GM10248 (cell line): ENCODE measurements around the gene SCFD2.
"Not testable (repeated sequence)": the region's sequence is repeated elsewhere in the genome, so short reads cannot be mapped to it uniquely, and the experiment has no call there.

Source experiments
- CTCF ChIA-PET: fragments of 300-600 bp; sonication (Branson Sonifier 250); formaldehyde crosslinking; extraction: SDS; loops from one replicate; lab custom pipeline; 2021; ENCODE audit warnings: antibody characterized with exemption; lab: Yijun Ruan, JAX
- POLR2A ChIA-PET: fragments of 350-650 bp; sonication (Branson Sonifier 250); formaldehyde crosslinking; extraction: SDS; loops from one replicate; lab custom pipeline; 2020; ENCODE audit warnings: antibody characterized with exemption; lab: Yijun Ruan, JAX
- DNase-seq: peaks from one replicate; pipeline ENCODE4 v3.0.0; 2012; ENCODE audit errors: extremely low spot score
- CTCF ChIP-seq: IDR thresholded peaks from 2 replicates; pipeline ENCODE4 v1.5.1; 2012; ENCODE audit warnings: mild to moderate bottlenecking, low read depth; ENCODE audit errors: extremely low read depth, missing control alignments, control extremely low read depth

SCFD2 gene

DNA sequence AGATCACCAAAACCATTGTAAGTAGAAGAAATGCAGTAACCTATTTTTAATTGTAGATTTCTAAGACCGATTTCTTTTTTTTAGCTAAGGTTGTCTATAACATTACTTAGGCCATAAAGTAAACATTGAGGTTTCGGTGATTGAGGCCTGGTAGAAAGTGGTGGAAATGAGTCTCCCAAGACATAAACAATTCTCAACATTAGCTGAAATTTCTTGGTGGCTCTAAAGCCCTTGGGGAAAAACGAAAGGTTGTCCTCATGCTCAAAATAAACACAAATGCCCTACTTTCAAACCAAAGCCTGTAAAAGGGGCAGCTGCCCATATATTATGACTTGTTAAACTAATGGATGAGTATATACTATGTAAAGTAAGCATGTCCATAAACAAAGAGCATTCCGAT is 98.8 kb downstream of the SCFD2 start:
- DNase-seq: no peak
- POLR2A ChIA-PET: no interaction called here
- no peak for TF ChIP-seq CTCF
- CTCF ChIA-PET: interaction anchor here (1.5 kb wide), 1 partner anchor 28 kb away, joined by 4 read pairs; no protein-coding TSS in a partner anchor

- CTCF ChIA-PET, POLR2A ChIA-PET, DNase-seq: not testable (repeated sequence)
Measured at GRCh38 chr4:53255986-53256385, 109.9 kb downstream of the SCFD2 start.

DNA sequence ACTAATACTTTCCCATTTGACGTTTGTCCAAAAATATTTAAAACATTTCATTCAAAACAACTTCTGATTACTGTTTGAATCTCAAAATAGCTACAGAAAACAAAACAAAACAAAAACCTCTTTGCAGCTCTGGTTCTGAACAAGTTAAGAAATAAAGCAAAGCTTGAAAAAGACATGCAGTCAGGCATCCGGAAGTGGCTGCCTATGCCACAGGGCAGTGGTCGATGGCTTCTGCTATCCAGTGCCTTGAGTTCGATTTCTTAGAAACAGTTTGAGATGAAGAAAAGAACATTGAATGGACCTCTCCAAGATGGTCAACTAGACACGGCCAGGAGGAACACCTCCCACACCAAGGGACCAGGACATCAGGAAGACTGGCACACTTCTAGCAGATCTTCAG is 125.3 kb downstream of the SCFD2 start:
- CTCF ChIA-PET: interaction anchor here (0.9 kb wide), 1 partner anchor 42 kb away, joined by 3 read pairs; no protein-coding TSS in a partner anchor
- POLR2A ChIA-PET: no interaction called here
- no peak for TF ChIP-seq CTCF
- DNase-seq: no peak

GRCh38 chr4:53238352-53238751 is 127.5 kb downstream of the SCFD2 start:
- CTCF ChIA-PET: interaction anchor here (1.5 kb wide), 1 partner anchor 28 kb away, joined by 4 read pairs; no protein-coding TSS in a partner anchor
- POLR2A ChIA-PET, DNase-seq: not testable (repeated sequence)

DNA sequence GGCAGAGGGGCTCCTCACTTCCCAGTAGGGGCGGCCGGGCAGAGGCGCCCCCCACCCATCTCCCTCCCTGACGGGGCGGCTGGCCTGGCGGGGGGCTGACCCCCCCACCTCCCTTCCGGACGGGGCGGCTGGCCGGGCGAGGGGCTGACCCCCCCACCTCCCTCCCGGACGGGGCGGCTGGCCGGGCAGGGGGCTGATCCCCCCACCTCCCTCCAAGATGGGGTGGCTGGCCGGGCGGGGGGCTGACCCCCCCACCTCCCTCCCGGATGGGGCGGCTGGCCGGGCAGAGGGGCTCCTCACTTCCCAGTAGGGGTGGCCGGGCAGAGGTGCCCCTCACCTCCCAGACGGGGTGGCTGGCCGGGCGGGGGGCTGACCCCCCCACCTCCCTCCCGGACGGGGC is 128.1 kb downstream of the SCFD2 start:
- CTCF ChIA-PET, DNase-seq, POLR2A ChIA-PET: not testable (repeated sequence)

DNA sequence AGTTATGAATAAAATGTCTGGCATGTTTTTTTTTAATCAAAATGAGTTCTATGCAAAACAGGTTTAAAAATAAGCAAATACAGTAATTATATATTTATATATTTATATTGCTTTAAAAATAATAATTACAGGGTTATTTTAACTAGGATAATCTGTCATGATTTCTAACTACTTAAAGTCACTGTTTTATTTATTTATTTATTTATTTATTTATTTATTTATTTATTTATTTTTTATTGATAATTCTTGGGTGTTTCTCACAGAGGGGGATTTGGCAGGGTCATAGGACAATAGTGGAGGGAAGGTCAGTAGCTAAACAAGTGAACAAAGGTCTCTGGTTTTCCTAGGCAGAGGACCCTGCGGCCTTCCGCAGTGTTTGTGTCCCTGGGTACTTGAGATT is 129.2 kb downstream of the SCFD2 start:
- DNase-seq, CTCF ChIA-PET, POLR2A ChIA-PET: not testable (repeated sequence)

DNA sequence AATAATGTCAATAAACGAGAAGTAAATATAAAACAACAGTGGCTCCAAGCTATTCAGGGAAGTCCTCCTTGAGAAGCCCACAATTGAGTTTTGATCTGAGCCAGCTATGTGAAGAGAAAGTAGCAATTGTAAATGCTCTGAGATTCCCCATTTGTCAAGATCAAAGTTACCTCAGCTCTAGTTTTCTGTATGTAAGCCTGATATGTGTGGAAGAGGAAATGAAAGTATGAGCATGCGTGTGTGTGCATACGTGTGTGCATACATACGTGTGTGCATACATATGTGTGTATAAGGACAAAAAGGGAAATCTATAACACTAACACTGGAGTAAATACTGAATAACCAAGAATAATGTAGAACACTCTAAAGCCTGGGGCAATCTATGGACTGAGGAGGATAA is 130.3 kb downstream of the SCFD2 start:
- CTCF ChIA-PET: interaction anchor here (1.1 to 2.3 kb wide), 2 partner anchors 10 to 72 kb away, joined by 3 to 6 read pairs; no protein-coding TSS in a partner anchor
- no peak for TF ChIP-seq CTCF
- no peak for DNase-seq
- POLR2A ChIA-PET: no interaction called here

DNA sequence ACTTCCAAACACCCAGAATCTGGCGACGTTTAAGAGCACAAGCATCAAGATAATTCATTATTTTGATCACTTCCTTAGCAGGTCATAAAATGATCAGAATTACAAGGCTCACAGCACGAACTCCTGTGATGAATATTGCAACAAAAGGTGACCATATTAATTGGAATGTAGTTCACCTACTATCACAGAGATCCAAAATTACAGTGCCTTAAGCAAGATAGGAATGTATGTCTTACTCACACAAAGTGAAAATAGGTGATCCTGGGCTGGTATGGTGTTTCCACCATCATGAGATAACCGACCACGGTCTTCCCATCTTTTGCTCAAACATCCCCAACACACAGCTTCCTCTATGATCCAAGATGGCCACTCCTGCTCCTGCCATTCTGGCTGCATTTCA is 131.2 kb downstream of the SCFD2 start:
- TF ChIP-seq CTCF: no peak
- CTCF ChIA-PET: interaction anchor here (2.3 kb wide), 1 partner anchor 73 kb away, joined by 6 read pairs; no protein-coding TSS in a partner anchor
- POLR2A ChIA-PET: no interaction called here
- DNase-seq: no peak

DNA sequence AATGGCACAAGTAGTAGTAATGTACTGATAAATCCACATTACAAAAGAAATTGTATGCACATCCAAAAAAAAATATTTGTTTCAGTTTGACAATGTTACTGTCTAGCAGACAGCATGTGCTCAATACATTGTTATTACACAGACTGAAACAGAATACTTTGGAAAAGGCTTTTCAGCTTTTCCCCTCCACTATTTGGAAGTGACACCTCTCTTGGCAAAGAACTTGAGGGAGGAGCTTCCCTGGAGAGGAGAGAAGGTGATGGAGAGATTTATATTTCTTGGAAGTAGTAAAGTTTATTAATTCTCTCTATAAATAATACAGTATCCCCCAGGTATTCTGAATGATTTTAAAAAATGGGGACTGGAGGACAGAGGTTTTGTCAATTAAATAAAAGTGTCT is 131.8 kb downstream of the SCFD2 start:
- CTCF ChIA-PET: interaction anchor here (2.3 kb wide), 1 partner anchor 74 kb away, joined by 6 read pairs; no protein-coding TSS in a partner anchor
- TF ChIP-seq CTCF: no peak
- POLR2A ChIA-PET: no interaction called here
- no peak for DNase-seq
